Fibroblast of lung (primary cell): ENCODE measurements around the gene SUPT3H.

Source experiments
- EZH2 ChIP-seq: IDR thresholded peaks from 2 replicates; pipeline ENCODE4 v1.5.1; 2012; ENCODE audit warnings: low read length, control low read depth, mild to moderate bottlenecking; ENCODE audit errors: missing control alignments
- TF ChIP-seq, protein P1 (sequence below), 2 donors: IDR thresholded peaks in 1 of 2; conservative IDR thresholded peaks in 1 of 2; 1 replicate in 1 of 2; 2 replicates in 1 of 2; pipeline ENCODE4 v1.5.1; 2011 to 2012; ENCODE audit warnings: low read length in 2 of 2, control low read depth in 1 of 2, inconsistent platforms in 1 of 2, low read depth in 1 of 2, mild to moderate bottlenecking in 1 of 2

DNA sequence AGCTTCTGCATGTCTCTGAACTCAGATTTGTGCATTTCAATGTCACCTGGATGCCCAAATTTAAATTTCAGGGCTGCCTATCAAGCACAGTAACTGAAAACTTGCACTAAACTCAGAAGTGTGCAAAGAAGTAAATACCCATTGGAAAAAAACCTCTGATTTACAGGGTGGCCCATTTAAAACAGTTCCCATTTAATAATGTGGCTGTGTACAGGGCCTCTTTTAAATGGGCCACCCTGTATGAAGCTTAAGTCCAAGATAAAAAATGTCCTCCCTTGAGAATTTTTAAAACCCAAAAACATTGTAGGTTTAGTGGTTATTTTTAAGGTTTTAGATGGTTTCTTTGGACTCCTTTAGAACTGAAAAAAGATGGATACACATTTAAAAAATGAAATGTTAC lies 251.7 kb downstream of the SUPT3H start:
- TF ChIP-seq, protein P1, sequence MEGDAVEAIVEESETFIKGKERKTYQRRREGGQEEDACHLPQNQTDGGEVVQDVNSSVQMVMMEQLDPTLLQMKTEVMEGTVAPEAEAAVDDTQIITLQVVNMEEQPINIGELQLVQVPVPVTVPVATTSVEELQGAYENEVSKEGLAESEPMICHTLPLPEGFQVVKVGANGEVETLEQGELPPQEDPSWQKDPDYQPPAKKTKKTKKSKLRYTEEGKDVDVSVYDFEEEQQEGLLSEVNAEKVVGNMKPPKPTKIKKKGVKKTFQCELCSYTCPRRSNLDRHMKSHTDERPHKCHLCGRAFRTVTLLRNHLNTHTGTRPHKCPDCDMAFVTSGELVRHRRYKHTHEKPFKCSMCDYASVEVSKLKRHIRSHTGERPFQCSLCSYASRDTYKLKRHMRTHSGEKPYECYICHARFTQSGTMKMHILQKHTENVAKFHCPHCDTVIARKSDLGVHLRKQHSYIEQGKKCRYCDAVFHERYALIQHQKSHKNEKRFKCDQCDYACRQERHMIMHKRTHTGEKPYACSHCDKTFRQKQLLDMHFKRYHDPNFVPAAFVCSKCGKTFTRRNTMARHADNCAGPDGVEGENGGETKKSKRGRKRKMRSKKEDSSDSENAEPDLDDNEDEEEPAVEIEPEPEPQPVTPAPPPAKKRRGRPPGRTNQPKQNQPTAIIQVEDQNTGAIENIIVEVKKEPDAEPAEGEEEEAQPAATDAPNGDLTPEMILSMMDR (conservative IDR thresholded peaks at IDR 0.05 in 1 of 2, IDR thresholded peaks at IDR 0.05 in 1 of 2; ENCODE audit: low read depth in 1 of 2, low read length in 2 of 2): no peak
- no peak for TF ChIP-seq EZH2
